ENCODE results near the gene POU2AF1. TPM values are rescaled to one million over a fixed set of nuclear protein-coding genes. Genes with fewer than 3 reads are reported as not detected.

The POU2AF1 gene
- total and polyA plus RNA-seq, 2 of the 13 experiments (the other 11 are each of a cell fraction or from before 2014, with no cell fraction given) = 1.9 to 3.6 TPM

- TF ChIP-seq CEBPB (IDR thresholded peaks at IDR 0.05; ENCODE audit: borderline replicate concordance, low read depth, low read length) (peak; percentile 84), ZMYM3 (CRISPR knock-in tag; IDR thresholded peaks at IDR 0.05) (peak; percentile 93), GATAD2A (CRISPR knock-in tag; IDR thresholded peaks at IDR 0.05) (peak; percentile 98), ZNF724P (CRISPR knock-in tag; IDR thresholded peaks at IDR 0.05; ENCODE audit: borderline replicate concordance) (no peak; the same call in 1 of the 2 replicates), ZBTB40 (IDR thresholded peaks at IDR 0.05) (no peak), ZBTB40 (CRISPR knock-in tag; IDR thresholded peaks at IDR 0.05) (peak; percentile 86; the same call in 1 of the 2 replicates), ZNF263 (CRISPR knock-in tag; IDR thresholded peaks at IDR 0.05) (peak; percentile 40; the same call in 1 of the 2 replicates), KDM3A (CRISPR knock-in tag; IDR thresholded peaks at IDR 0.05; ENCODE audit: low read depth) (peak; percentile 95), PHF8 (CRISPR knock-in tag; IDR thresholded peaks at IDR 0.05) (peak; percentile 73), ZNF775 (CRISPR knock-in tag; IDR thresholded peaks at IDR 0.05; ENCODE audit: borderline replicate concordance) (peak; percentile 90; the same call in 1 of the 2 replicates), UBTF (CRISPR knock-in tag; IDR thresholded peaks at IDR 0.05) (peak; percentile 85), ZNF749 (CRISPR knock-in tag; IDR thresholded peaks at IDR 0.05; ENCODE audit: borderline replicate concordance) (peak; percentile 40; the same call in 1 of the 2 replicates), KDM5B (CRISPR knock-in tag; IDR thresholded peaks at IDR 0.05; ENCODE audit: borderline replicate concordance) (peak; percentile 77; the same call in 1 of the 2 replicates), ZNF567 (CRISPR knock-in tag; IDR thresholded peaks at IDR 0.05; ENCODE audit: borderline replicate concordance) (peak; percentile 69; the same call in 1 of the 2 replicates), IKZF4 (CRISPR knock-in tag; IDR thresholded peaks at IDR 0.05; ENCODE audit: borderline replicate concordance, low read depth, not compliant biosample characterization) (peak; percentile 74)
- TF ChIP-seq, protein P1, sequence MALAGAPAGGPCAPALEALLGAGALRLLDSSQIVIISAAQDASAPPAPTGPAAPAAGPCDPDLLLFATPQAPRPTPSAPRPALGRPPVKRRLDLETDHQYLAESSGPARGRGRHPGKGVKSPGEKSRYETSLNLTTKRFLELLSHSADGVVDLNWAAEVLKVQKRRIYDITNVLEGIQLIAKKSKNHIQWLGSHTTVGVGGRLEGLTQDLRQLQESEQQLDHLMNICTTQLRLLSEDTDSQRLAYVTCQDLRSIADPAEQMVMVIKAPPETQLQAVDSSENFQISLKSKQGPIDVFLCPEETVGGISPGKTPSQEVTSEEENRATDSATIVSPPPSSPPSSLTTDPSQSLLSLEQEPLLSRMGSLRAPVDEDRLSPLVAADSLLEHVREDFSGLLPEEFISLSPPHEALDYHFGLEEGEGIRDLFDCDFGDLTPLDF (CRISPR knock-in tag; IDR thresholded peaks at IDR 0.05) = peak; percentile 79; the same call in 1 of the 2 replicates
Observed at GRCh38 chr11:111360150-111361043, 18.7 kb downstream of the POU2AF1 start (continued).
